HEK293 (cell line): Measurements from ENCODE around the gene PDIA6.

Experiments
- CTCF ChIA-PET: fragments of 350-600 bp; formaldehyde crosslinking; extraction: SDS; loops from one replicate; lab custom pipeline; 2021; ENCODE audit warnings: antibody characterized with exemption; lab: Yijun Ruan, JAX
- POLR2A ChIA-PET: fragments of 300-600 bp; formaldehyde crosslinking; extraction: SDS; loops from one replicate; lab custom pipeline; 2020; ENCODE audit warnings: antibody characterized with exemption, inconsistent platforms; lab: Yijun Ruan, JAX
- H3K27ac ChIP-seq: fragments of 200-500 bp; sonication (Bioruptor generic); 2 replicates; pipeline ENCODE4 v1.5.1; 2014; ENCODE audit warnings: low read depth, low read length, control low read depth, inconsistent platforms; ENCODE audit errors: extremely low read depth
- H3K36me3 ChIP-seq, 2 experiments: fragments of 200-500 bp in 1 of 2; sonication (Bioruptor generic) in 1 of 2; 1 replicate in 1 of 2; 2 replicates in 1 of 2; pipeline ENCODE4 v1.5.1; 2014 to 2017; ENCODE audit warnings: inconsistent platforms in 2 of 2, low read length in 2 of 2; ENCODE audit not compliant: control insufficient read depth in 2 of 2, insufficient read depth in 1 of 2
- H3K4me1 ChIP-seq: fragments of 200-500 bp; sonication (Bioruptor generic); 2 replicates; pipeline ENCODE4 v1.5.1; 2014; ENCODE audit warnings: mild to moderate bottlenecking, low read length, inconsistent platforms; ENCODE audit not compliant: control insufficient read depth, insufficient read depth
- H3K4me3 ChIP-seq: 2 replicates; pipeline ENCODE4 v1.5.1; 2011; ENCODE audit warnings: low read depth, mild to moderate bottlenecking, control low read depth, low read length, moderate library complexity
- H3K9me3 ChIP-seq: fragments of 200-500 bp; sonication (Bioruptor generic); 2 replicates; pipeline ENCODE4 v1.5.1; 2014; ENCODE audit warnings: low read depth, low read length, inconsistent platforms; ENCODE audit not compliant: control insufficient read depth, insufficient read depth
- FEZF1 ChIP-seq: fragments of 450-650 bp; formaldehyde crosslinking; IDR thresholded peaks from 2 replicates; pipeline ENCODE4 v1.5.1; 2016; ENCODE audit warnings: missing biosample characterization, missing genetic modification characterization
- HOXD13 ChIP-seq: sonication (generic); formaldehyde crosslinking; IDR thresholded peaks from 2 replicates; pipeline ENCODE4 v1.8.0; 2022; ENCODE audit warnings: missing genetic modification reagents, borderline replicate concordance
- KLF9 ChIP-seq: fragments of 450-650 bp; formaldehyde crosslinking; IDR thresholded peaks from 2 replicates; pipeline ENCODE4 v1.5.1; 2016; ENCODE audit warnings: missing biosample characterization, missing genetic modification characterization, low read depth
- OSR2 ChIP-seq: fragments of 450-650 bp; formaldehyde crosslinking; IDR thresholded peaks from 2 replicates; pipeline ENCODE4 v1.5.1; 2016; ENCODE audit warnings: missing biosample characterization, missing genetic modification characterization
- PRDM10 ChIP-seq: fragments of 450-650 bp; formaldehyde crosslinking; IDR thresholded peaks from 2 replicates; pipeline ENCODE4 v1.5.1; 2016; ENCODE audit warnings: missing biosample characterization, missing genetic modification characterization
- TRIM28 ChIP-seq: IDR thresholded peaks from 2 replicates; pipeline ENCODE4 v1.6.1; 2011; ENCODE audit warnings: low read length, control low read depth, borderline replicate concordance
- TSHZ1 ChIP-seq: fragments of 450-650 bp; formaldehyde crosslinking; IDR thresholded peaks from 2 replicates; pipeline ENCODE4 v1.5.1; 2016; ENCODE audit warnings: missing biosample characterization, missing genetic modification characterization, borderline replicate concordance
- ZBTB20 ChIP-seq: fragments of 450-650 bp; formaldehyde crosslinking; IDR thresholded peaks from 2 replicates; pipeline ENCODE4 v1.5.1; 2016; ENCODE audit warnings: missing biosample characterization, missing genetic modification characterization
- ZBTB6 ChIP-seq: fragments of 450-650 bp; formaldehyde crosslinking; IDR thresholded peaks from 2 replicates; pipeline ENCODE4 v1.5.1; 2017; ENCODE audit warnings: missing biosample characterization, missing genetic modification characterization
- ZIC2 ChIP-seq: fragments of 450-650 bp; formaldehyde crosslinking; IDR thresholded peaks from 2 replicates; pipeline ENCODE4 v1.5.1; 2016; ENCODE audit warnings: missing biosample characterization, missing genetic modification characterization
- ZNF133 ChIP-seq: fragments of 450-650 bp; formaldehyde crosslinking; IDR thresholded peaks from 2 replicates; pipeline ENCODE4 v1.5.1; 2016; ENCODE audit warnings: missing biosample characterization, missing genetic modification characterization
- ZNF223 ChIP-seq: fragments of 450-650 bp; formaldehyde crosslinking; IDR thresholded peaks from 2 replicates; pipeline ENCODE4 v1.5.1; 2016; ENCODE audit warnings: missing biosample characterization, missing genetic modification characterization
- ZNF23 ChIP-seq: fragments of 450-650 bp; formaldehyde crosslinking; IDR thresholded peaks from 2 replicates; pipeline ENCODE4 v1.5.1; 2016; ENCODE audit warnings: missing biosample characterization, missing genetic modification characterization, borderline replicate concordance
- ZNF24 ChIP-seq: fragments of 450-650 bp; formaldehyde crosslinking; IDR thresholded peaks from 2 replicates; pipeline ENCODE4 v1.5.1; 2016; ENCODE audit warnings: missing biosample characterization, missing genetic modification characterization
- ZNF26 ChIP-seq: fragments of 450-650 bp; formaldehyde crosslinking; IDR thresholded peaks from 2 replicates; pipeline ENCODE4 v1.5.1; 2016; ENCODE audit warnings: missing biosample characterization, missing genetic modification characterization
- ZNF335 ChIP-seq: fragments of 450-650 bp; formaldehyde crosslinking; conservative IDR thresholded peaks from 2 replicates; pipeline ENCODE4 v1.5.1; 2016; ENCODE audit warnings: missing biosample characterization, missing genetic modification characterization
- ZNF394 ChIP-seq: fragments of 450-650 bp; formaldehyde crosslinking; IDR thresholded peaks from 2 replicates; pipeline ENCODE4 v1.5.1; 2016; ENCODE audit warnings: missing biosample characterization, missing genetic modification characterization, mild to moderate bottlenecking, moderate library complexity, borderline replicate concordance
- ZNF398 ChIP-seq: fragments of 450-650 bp; formaldehyde crosslinking; IDR thresholded peaks from 2 replicates; pipeline ENCODE4 v1.5.1; 2017; ENCODE audit warnings: missing biosample characterization, missing genetic modification characterization
- ZNF433 ChIP-seq: fragments of 450-650 bp; formaldehyde crosslinking; IDR thresholded peaks from 2 replicates; pipeline ENCODE4 v1.5.1; 2016; ENCODE audit warnings: missing biosample characterization, missing genetic modification characterization, low read depth
- ZNF488 ChIP-seq: fragments of 450-650 bp; formaldehyde crosslinking; IDR thresholded peaks from 2 replicates; pipeline ENCODE4 v1.5.1; 2016; ENCODE audit warnings: missing biosample characterization, missing genetic modification characterization
- ZNF521 ChIP-seq: fragments of 450-650 bp; formaldehyde crosslinking; IDR thresholded peaks from 2 replicates; pipeline ENCODE4 v1.5.1; 2017; ENCODE audit warnings: missing biosample characterization, mild to moderate bottlenecking, missing genetic modification characterization
- ZNF600 ChIP-seq: fragments of 450-650 bp; formaldehyde crosslinking; IDR thresholded peaks from 2 replicates; pipeline ENCODE4 v1.5.1; 2016; ENCODE audit warnings: missing biosample characterization, missing genetic modification characterization
- ZNF707 ChIP-seq: fragments of 450-650 bp; formaldehyde crosslinking; IDR thresholded peaks from 2 replicates; pipeline ENCODE4 v1.5.1; 2016; ENCODE audit warnings: missing biosample characterization, missing genetic modification characterization

Gene PDIA6

GRCh38 chr2:10829299-10829698, 16.7 kb upstream of the PDIA6 start:
- no peak for TF ChIP-seq ZNF521 (tag by site-specific recombination)
- TF ChIP-seq FEZF1 (tag by site-specific recombination), result no peak
- TF ChIP-seq TSHZ1 (tag by site-specific recombination), result no peak
- no peak for TF ChIP-seq ZNF133 (tag by site-specific recombination)
- no peak for TF ChIP-seq TRIM28
- TF ChIP-seq ZNF23, result no peak
- TF ChIP-seq ZNF335 (tag by site-specific recombination), result no peak
- no peak for TF ChIP-seq OSR2 (tag by site-specific recombination)
- TF ChIP-seq ZNF223 (tag by site-specific recombination), result no peak
- TF ChIP-seq ZNF600 (tag by site-specific recombination), result no peak
- no peak for TF ChIP-seq ZNF433 (tag by site-specific recombination)
- no peak for TF ChIP-seq ZNF398 (tag by site-specific recombination)
- TF ChIP-seq, all 188 proteins: peak for 0
- no peak overlapping the region for H3K27ac ChIP-seq
- no peaks in the 10 kb centered on the region for H3K4me1 ChIP-seq
- H3K9me3 ChIP-seq, result no peaks in the 10 kb centered on the region
- H3K4me3 ChIP-seq, result no peak overlapping the region
- ChIA-PET CTCF (interaction anchor here (0.5 to 5.6 kb wide), 4 partner anchors 9 to 302 kb away, joined by 3 to 96 read pairs (median 5); a partner anchor contains a TSS), POLR2A (no interaction called here)
- no peaks in the 10 kb centered on the region for H3K36me3 ChIP-seq

GRCh38 chr2:10828346-10828745, 15.8 kb upstream of the PDIA6 start:
- Histone ChIP-seq H3K27ac (no peak overlapping the region), H3K4me3 (no peak overlapping the region), H3K9me3 (no peaks in the 10 kb centered on the region), H3K4me1 (no peaks in the 10 kb centered on the region), H3K36me3 (no peaks in the 10 kb centered on the region)
- ChIA-PET CTCF (interaction anchor here (1.4 to 5.6 kb wide), 2 partner anchors 297 to 302 kb away, joined by 3 to 96 read pairs; a partner anchor contains a TSS), POLR2A (no interaction called here)
- no peak for TF ChIP-seq ZNF26 (tag by site-specific recombination)
- no peak for TF ChIP-seq ZNF394 (tag by site-specific recombination)
- TF ChIP-seq ZIC2 (tag by site-specific recombination), result no peak
- TF ChIP-seq PRDM10 (tag by site-specific recombination), result no peak
- TF ChIP-seq KLF9 (tag by site-specific recombination), result no peak
- no peak for TF ChIP-seq ZNF24 (tag by site-specific recombination)
- TF ChIP-seq ZNF600 (tag by site-specific recombination), result no peak
- no peak for TF ChIP-seq ZBTB20 (tag by site-specific recombination)
- TF ChIP-seq ZBTB6 (tag by site-specific recombination), result no peak
- no peak for TF ChIP-seq ZNF488 (tag by site-specific recombination)
- no peak for TF ChIP-seq HOXD13
- TF ChIP-seq ZNF707, result no peak
- TF ChIP-seq ZNF23, result no peak
